HPDE6-E6E7 (cell line): ENCODE results near the gene TMED1.
A peak's percentile ranks its signal among the peaks of the same experiment; 100 is the strongest.
"Not testable (repeated sequence)": the region's sequence is repeated elsewhere in the genome, so short reads cannot be mapped to it uniquely, and the experiment has no call there.

Source experiments
- DNase-seq: peaks from one replicate; pipeline ENCODE4 v3.0.0; 2011; ENCODE audit warnings: missing footprints; ENCODE audit errors: extremely low spot score

Gene TMED1

DNA sequence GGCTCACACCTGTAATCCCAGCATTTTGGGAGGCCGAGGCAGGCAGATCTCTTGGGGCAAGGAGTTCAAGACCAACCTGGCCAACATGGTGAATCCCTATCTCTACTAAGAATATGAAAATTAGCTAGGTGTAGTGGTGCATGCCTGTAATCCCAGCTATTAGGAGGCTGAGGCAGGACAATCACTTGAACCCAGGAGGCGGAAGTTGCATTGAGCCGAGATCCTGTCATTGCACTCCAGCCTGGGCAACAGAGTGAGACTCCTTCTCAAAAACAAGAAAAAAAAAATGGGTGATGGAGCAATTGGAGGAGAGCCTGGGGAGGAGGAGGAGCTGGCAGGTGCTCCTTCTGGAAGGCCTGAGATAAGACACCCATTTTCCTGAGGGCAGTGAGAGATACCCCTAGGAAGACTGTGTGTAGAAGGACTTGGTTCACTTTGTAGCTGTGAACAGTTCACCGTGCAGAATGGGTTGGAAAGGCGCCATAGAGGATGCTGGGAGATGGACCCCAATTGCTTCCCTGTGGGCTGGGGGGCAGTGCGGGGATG lies 26.6 kb upstream of the TMED1 start:
- DNase-seq = no peak

DNA sequence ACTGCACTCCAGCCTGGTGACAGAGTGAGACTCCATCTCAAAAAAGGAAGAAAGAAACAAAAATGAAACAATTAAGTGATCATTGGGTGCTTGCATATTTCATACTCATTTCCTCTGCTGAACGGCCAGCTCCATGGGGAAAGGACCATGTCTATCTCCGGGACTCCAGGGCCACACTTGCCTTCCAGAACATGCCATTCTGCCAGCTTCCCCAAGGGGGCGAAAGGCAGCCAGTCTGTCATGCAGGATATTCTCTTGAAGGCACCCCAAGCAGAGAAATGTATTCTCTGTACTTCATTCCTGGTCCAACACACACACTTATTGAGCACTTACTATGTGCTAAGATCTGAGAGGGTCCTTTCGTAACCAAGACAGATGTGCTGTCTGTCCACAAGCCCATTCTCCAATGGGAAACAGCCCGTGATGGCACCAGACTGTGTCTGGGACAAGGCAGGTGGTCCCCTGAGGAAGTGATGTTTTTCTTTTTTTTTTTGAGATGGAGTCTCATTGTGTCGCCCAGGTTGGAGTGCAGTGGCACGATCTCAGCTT lies 25.2 kb upstream of the TMED1 start:
- DNase-seq = no peak

DNA sequence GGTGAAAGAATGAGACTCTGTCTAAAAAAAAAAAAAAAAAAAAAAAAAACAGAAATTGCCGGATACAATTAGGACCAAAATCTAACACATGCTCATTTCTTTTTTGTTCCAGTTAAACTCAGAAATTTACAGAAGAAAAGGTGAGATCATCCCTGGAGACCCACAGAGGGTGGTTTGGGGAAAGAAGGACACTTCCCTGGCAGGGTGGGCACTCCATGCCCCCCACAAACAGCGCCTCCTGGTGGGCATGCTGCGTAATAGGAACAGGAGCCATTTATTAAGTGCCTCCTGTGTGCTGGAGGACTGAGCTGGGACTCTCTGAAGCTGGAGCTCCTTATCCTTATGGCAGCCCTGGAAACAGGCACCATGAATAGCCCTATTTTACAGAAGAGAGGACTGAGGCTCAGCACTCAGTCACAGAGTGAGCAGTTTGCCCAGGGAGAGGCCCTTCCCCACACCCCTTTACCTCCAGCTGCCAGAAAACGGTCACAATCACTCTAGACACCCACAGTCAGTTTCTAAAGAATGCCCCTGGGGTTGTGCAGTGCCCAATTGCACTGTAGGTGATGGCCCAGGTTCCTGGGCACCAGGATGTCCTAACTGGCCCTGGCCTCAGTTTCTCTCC lies 22.3 kb upstream of the TMED1 start:
- no peak for DNase-seq

DNA sequence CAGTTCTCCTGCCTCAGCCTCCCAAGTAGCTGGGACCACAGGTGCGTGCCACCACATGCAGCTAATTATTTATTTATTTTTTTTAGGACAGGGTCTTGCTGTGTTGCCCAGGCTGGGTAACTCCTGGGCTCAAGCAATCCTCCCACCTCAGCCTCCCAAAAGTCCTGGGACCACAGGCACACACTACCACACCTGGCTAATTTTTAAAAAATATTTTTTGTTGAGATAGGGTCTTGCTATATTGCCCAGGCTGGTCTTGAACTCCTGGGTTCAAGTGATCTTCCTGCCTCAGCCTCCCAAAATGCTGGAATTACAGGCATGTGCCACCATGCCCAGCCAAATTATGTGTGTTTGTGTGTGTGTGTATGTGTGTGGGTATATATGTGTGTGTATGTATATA lies 20.9 kb upstream of the TMED1 start:
- not testable (repeated sequence) for DNase-seq

DNA sequence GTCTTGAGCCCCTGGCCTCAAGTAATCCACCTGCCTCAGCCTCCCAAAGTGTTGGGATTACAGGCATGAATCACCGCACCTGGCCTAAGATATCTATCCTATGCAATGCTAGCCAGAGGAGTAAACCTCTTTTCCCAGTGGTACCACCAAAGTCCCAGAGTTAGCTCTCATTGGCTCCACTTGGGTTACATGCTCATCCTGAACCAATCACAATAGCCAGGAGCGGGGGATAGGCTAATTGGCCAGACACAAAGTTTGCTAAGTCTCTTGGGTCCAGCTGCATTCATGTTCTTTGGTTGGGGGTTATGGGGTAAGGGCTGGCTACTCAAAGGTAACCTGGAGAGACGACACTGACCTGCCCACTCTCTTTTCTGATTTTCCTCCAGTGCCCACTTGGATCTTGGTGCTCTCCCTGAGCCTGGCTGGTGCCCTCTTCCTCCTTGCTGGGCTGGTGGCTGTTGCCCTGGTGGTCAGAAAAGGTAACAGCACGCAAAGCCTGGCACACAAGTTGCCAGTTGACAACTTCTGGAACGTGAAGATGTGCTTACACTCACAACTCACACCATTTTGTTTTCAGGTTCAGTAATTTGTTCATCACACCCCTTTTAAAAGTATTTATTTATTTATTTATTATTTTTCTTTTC lies 20.0 kb upstream of the TMED1 start:
- no peak for DNase-seq

DNA sequence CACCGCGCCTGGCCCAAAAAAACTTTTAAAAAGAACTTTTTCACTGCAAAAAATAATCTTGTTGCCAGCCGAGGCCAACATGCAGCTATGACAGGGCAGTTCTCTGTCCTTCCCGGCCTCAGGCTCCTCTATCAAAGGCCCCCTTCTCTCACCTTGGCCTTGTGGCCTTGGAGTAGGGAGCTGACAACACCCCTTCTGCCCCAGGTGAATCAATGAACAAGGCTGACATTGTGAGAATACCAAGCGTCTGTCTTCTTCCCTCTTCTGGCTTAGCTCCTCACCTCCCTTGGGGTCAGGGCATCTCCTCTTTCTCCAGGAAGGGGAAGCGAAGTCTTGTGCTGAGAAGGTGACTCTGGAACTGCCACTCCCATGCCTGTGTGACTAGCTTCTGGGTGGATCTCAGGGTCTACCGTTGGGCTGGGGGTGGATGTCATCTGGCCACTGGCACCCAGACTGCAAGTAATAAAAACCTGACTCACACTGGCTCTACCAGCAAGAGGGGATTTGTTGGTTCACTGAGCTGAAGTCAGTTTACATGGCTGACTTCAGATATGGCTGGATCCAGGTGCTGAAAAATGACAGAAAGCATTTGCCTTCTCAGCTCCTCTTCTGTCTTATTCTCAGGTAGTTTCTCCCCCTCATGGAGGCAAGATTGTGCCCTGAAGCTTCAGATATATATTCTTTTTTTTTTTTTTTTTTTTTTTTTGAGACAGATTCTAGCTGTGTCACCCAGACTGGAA lies 18.5 kb upstream of the TMED1 start:
- DNase-seq = no peak

DNA sequence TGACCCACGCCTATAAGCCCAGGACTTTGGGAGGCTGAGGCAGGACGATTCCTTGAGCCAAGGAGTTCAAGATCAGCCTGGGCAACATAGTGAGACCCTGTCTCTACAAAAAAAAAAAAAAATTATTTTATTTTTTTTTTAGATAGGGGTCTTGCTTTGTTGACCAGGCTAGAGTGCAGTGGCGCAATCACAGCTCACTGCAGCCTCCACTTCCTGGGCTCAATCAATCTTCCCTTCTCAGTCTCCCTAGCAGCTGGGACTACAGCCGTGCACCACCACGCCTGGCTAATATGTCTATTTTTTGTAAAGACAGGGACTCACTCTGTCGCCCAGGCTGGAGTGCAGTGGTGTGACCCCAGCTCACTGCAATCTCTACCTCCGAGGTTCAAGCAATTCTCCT lies 16.9 kb upstream of the TMED1 start:
- DNase-seq = no peak

DNA sequence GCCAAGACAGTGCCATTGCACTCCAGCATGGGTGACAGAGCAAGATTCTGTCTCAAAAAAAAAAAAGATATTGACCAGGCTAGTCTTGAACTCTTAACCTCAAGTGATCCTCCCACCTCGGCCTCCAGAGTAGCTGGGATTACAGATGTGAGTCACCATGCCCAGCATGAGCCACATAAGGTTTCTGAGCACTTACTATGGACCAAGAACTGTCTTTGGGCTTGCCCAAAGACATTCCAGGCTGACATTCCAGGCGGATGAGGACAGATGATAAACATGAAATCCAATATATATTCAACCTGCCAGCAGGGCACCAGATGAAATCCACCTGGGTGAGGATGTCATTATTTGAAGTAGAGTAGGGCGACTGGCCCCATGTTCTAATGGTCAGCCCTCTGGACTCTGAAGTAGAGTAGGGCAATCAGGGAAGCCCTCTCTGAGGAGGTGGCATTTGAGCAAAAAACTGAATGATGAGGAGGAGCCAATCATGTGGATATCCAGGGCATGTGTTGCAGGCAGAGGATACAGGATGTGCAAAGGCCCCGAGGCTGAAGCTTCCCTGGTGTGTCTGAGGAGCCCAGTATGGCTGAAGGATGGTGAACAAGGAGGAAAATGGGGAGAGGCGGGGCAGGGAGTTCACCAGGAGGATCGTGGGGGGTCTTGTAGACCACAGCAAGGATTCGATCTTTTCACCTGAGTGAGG lies 16.2 kb upstream of the TMED1 start:
- no peak for DNase-seq

DNA sequence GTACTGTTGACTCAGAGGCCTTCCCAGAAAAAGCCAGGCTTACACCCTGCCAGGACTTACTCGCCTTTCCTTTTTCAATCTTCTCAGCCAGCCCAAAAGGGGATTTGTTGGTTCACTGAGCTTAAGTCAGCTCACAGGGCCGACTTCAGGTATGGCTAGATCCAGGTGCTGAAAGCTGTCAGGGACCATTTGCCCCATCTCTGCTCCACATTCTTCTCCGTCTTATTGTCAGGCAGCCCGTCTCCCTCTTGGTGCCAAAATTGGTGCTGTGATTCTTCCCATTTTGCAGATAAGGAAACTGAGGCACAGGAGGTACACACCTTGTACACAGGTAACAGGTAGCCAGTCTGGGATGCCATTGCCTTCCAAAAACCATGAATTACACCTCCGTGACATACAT lies 14.6 kb upstream of the TMED1 start:
- no peak for DNase-seq

DNA sequence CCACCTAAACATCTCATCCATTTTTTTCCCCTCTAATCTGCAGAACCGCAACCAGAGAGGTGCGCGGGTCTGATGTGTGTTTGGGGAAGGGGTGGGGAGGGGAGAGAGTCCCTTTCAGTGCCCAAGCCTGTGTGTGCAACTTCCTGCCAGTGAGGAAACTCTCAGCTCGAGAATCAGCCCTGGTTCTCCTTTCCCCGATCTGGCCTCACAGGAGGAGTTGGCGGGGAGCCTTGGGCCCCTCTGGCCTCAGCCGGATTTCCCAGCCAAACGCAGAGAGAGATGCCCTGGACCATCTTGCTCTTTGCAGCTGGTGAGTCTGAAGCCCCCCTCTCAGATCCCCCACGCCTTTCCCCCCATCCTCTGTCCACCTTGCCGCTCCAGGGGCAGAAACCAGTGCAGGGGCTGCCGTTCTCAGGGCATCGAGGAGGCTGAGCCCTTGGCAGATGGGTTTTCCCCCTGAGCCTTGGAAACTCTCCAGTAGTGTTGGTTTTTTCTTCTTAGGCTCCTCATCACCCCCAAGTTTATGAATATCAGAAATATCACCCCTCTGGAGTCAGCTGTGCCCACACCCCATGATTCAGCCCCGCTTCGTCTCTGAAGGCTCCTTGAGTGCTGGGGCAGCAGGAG lies 12.3 kb upstream of the TMED1 start, which contains the start of gene C19orf38:
Gene C19orf38 (plus strand): TSS at position 186 of the 627 bp plus-strand sequence. CDS start 94 bp downstream, at position 280.
- DNase-seq = no peak

DNA sequence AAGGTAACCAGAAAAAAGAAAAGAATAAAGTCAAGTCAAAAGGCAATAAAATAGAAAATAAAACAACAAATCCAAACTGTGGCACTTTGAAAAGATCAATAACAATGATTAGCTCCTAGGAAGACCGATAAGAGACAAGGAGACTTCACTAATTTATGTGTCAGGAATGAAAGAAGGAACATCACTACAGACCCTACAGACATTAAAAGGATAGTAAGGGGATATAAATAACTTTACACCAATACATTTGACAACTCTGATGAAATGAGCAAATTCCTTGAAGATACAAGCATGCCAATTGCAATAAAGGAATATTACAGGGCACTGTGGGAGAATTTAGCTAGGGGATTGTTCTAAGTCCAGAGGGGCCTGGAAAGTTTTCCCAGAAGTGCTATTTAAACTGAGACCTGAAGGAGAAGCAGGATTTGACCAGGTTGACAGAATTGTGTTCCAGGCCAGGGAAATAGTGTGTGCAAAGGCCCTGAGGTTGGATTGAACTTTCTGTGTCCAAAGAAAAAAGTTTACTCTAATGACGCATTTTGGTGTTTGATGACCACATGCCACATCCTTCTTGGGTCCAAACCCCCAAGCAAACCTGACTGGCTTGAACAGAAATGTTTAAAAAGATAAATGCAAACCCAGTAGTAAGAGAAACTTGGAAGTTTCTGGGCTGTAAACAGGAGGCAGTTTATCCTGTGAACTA lies 10.6 kb upstream of the TMED1 start:
- DNase-seq = no peak

DNA sequence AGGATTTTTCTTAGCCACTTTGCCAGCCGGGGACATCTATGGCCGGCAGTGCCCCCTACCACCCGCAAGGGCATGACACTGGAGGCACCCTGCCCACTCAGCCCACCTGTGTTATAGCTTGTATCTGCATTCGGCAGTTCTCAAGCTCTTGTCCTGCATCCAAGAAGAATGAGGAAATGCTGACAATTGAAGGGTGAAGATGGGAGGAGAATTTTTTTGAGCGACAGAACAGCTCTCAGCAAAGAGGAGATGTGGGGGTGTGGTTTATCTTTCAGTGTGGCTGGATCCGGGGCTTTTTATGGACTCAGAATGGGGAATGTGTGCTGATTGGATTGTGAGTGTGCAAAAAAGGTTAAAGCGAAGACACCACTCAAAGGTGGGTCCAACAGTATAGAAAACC lies 6.8 kb upstream of the TMED1 start:
- DNase-seq = no peak

DNA sequence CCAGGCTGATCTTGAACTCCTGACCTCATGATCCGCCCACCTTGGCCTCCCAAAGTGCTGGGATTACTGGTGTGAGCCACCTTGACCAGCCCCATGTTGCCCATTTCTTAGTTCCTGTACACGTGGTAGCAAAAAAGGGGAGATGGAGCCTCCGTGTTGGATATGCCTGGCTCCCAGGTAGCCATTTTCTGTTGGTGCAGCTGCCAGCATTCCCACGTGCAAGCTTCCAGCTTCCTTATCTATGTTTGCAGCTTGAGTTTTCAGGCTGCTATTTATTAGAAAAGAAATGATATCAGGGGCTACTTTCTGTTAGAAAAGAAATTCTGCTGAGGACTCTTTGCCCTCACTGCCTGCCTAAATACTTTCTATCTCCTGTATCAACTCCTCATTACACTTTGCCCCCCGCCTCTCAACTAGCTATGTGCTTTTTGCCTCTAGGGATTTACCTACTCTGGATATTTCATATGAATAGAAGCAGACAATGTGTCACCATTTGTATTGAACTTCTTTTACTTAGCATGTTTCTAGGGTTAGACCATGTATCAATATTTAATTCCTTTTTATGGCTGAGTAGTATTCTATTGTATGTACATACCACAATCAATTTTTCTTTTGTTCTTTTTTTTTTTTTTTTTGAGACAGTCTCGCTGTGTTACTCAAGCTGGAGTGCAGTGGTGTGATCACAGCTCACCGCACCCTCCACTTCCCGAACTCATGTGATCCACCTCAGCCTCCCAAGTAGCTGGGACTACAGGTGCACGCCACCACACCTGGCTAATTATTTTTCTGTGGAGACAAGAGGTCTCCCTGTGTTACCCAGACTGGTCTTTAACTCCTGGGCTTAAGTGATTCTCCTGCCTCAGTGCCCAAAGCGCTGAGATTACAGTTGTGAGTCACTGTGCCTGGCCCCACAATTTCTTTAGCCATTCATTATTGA lies 3.4 kb upstream of the TMED1 start:
- no peak for DNase-seq

DNA sequence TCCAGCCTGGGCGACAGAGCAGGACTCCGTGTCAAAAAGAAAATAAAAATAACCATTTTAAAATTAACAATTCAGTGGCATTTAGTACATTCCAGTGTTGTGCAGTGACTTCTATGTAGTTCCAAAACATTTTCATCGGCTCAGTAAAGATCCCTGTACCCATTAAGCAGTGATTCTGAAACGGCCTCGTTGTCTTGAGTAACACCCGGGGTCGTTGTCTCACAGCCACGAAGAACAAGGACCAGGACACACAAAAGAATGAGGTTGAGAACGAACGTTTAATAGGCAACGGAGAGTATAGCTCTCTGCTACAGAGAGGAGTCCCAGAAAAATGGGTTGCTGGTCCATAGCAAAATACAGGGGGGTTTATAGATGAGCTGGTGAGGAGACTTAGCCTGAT lies 2.4 kb upstream of the TMED1 start:
- DNase-seq = no peak

DNA sequence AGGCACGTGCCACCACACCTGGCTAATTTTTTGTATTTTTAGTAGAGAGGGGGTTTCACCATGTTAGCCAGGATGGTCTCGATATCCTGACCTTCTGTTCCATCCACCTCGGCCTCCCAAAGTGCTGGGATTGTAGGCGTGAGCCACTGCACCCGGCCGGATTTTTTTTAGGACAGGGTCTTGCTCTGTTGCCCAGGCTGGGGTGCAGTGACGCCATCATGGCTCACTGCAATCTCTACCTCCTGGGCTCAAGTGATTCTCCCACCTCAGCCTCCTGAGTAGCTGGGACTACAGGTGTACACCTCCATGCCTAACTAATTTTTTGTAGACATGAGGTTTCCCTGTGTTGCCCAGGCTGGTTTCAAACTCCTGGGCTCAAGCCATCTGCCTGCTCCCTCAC lies 1.6 kb upstream of the TMED1 start:
- DNase-seq = not testable (repeated sequence)

DNA sequence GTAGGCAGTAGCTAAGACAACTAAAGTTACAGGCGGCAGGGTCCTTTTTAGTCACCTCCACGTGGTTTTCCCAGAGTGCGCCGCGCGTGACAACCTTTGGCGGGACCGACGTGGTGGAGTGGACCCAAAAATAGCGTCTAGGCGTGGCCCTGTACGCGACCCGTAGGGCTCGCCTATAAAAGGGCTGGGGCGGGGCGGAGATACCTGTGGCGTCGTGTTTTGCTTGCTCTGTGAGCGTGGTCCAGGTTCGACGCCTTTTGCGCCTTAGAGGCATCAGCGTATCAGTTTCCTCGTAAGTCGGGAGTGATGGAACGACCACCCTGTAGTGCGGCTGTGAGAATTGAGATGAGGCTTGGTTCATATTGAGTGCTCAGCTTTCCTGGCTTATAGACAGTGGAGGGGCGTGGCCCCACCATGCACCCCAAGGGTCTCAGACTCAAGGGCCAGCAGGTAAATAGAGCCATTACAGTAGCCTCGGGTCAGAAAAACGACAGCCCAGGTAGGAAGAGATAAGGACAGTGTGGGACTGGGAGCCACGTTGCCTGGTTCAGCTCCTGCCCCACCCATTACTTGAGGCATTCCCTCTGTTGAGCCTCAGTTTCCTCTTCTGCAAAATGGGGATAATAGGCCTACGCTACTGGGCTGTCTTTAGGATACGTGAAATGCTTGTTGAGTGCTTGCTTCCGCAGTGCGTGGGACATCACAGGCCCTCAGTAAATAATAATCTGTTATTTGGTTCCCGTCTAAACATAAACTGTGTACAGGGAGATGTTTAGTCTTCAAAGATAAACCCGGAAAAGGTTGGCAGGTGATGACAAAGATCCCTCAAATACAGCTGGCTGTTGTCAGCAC lies 693 bp upstream of the TMED1 start:
- peak; percentile 78 for DNase-seq

DNA sequence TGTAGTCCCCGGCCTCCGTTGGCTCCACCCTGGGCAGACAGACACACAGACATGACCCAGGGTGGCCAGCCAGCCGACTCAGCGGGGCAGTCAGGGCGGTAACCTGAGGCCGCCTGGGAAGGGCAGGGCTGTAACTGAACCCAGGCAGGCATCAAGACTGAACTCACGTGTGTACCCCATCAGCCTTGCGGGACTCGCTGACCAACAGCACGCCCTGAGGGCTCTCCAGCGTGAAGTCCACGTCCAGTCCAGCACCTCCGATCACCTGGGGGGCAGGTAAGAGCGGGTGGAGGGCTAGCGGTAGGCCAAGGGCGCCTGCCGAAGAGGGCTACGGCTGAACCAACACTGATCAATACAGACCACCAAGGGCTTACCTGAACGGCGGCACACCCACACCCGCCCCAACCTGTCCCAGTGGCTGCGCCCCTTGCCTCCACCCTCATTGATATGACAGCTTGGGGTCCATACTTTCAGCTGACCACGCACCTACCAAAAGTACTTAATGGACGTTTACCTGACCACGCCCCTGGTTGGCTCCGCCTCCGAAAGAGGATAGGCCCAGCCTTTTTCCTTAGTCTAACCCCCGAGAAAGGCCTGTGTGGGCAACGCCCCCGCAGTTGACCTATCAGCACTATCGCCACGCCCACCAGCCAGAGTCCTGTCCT lies 791 bp downstream of the TMED1 start:
- DNase-seq = peak; percentile 99

DNA sequence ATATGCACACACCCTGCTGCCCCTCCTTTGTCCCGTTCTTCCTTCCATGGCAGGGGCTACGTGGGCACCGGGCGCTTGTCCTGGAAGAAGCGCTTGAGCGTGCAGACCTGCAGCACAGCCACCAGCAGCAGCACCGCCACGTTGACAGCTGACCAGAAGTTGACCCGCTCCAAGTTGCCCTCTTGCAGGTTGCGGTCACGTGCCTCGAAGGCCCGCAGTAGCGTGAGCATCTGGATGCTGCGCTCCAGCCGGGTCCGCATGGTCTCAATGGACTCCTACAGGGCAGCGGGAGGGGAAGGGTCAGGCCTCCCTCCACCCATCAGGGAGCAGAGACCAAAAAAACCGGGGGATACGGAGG lies 3.1 kb downstream of the TMED1 start:
- DNase-seq = no peak
